SK-N-SH treated with all-trans-retinoic acid at 6 μM for 48 hours (cell line): Measurements from ENCODE around the gene MPV17.

ENCODE experiments used
- ATAC-seq: fragments of 200-7000 bp; cut with Tn5 transposase; 3 replicates; pipeline ENCODE4 v1.9.1; 2020; ENCODE audit warnings: mild to moderate bottlenecking, moderate library complexity
- CREB5 ChIP-seq: fragments of 250-450 bp; sonication (Bioruptor Pico); IDR thresholded peaks from 2 replicates; pipeline ENCODE4 v1.5.1; 2020; ENCODE audit warnings: low read depth, mild to moderate bottlenecking, moderate library complexity
- CSDC2 ChIP-seq: fragments of 250-450 bp; sonication (Bioruptor Pico); IDR thresholded peaks from 2 replicates; pipeline ENCODE4 v1.5.0; 2020; ENCODE audit warnings: mild to moderate bottlenecking, moderate library complexity
- CSRNP3 ChIP-seq: fragments of 250-450 bp; sonication (Bioruptor Pico); IDR thresholded peaks from 2 replicates; pipeline ENCODE4 v1.5.1; 2021; ENCODE audit warnings: mild to moderate bottlenecking, moderate library complexity
- ESRRG ChIP-seq: fragments of 250-450 bp; sonication (Bioruptor Pico); IDR thresholded peaks from 2 replicates; pipeline ENCODE4 v1.6.1; 2021; ENCODE audit warnings: mild to moderate bottlenecking
- GLIS3 ChIP-seq: fragments of 250-450 bp; sonication (Bioruptor Pico); IDR thresholded peaks from 2 replicates; pipeline ENCODE4 v1.5.0; 2020; ENCODE audit warnings: mild to moderate bottlenecking, moderate library complexity
- ISL1 ChIP-seq: fragments of 250-450 bp; sonication (Bioruptor Pico); IDR thresholded peaks from 2 replicates; pipeline ENCODE4 v2.1.2; 2022; ENCODE audit warnings: mild to moderate bottlenecking, moderate library complexity
- PATZ1 ChIP-seq: fragments of 250-450 bp; sonication (Bioruptor Pico); IDR thresholded peaks from 2 replicates; pipeline ENCODE4 v1.8.0; 2020; ENCODE audit warnings: mild to moderate bottlenecking, moderate library complexity, borderline replicate concordance
- POU6F1 ChIP-seq: fragments of 250-450 bp; sonication (Bioruptor Pico); IDR thresholded peaks from 2 replicates; pipeline ENCODE4 v1.8.0; 2021; ENCODE audit warnings: low read depth, mild to moderate bottlenecking, moderate library complexity, borderline replicate concordance
- PPARA ChIP-seq: fragments of 250-450 bp; sonication (Bioruptor Pico); IDR thresholded peaks from 2 replicates; pipeline ENCODE4 v1.5.0; 2020; ENCODE audit warnings: mild to moderate bottlenecking, borderline replicate concordance
- RARB ChIP-seq: fragments of 250-450 bp; sonication (Bioruptor Pico); IDR thresholded peaks from 2 replicates; pipeline ENCODE4 v1.8.0; 2021; ENCODE audit warnings: mild to moderate bottlenecking, moderate library complexity
- SNAI2 ChIP-seq: fragments of 250-450 bp; sonication (Bioruptor Pico); IDR thresholded peaks from 2 replicates; pipeline ENCODE4 v1.5.0; 2020; ENCODE audit warnings: mild to moderate bottlenecking, moderate library complexity
- TCF4 ChIP-seq: fragments of 250-450 bp; sonication (Bioruptor Pico); IDR thresholded peaks from 2 replicates; pipeline ENCODE4 v1.8.0; 2021; ENCODE audit warnings: mild to moderate bottlenecking, moderate library complexity, borderline replicate concordance
- TOX ChIP-seq: fragments of 250-450 bp; sonication (Bioruptor Pico); IDR thresholded peaks from 2 replicates; pipeline ENCODE4 v1.8.0; 2021; ENCODE audit warnings: mild to moderate bottlenecking, moderate library complexity, borderline replicate concordance
- ZC3H10 ChIP-seq: fragments of 250-450 bp; sonication (Bioruptor Pico); IDR thresholded peaks from 2 replicates; pipeline ENCODE4 v1.5.1; 2021; ENCODE audit warnings: mild to moderate bottlenecking, moderate library complexity
- ZFP3 ChIP-seq: fragments of 250-450 bp; sonication (Bioruptor Pico); IDR thresholded peaks from 2 replicates; pipeline ENCODE4 v1.5.0; 2020; ENCODE audit warnings: mild to moderate bottlenecking, moderate library complexity
- ZFP30 ChIP-seq: fragments of 450-650 bp; formaldehyde crosslinking; IDR thresholded peaks from 2 replicates; pipeline ENCODE4 v1.5.0; 2022; ENCODE audit warnings: mild to moderate bottlenecking, moderate library complexity
- ZNF70 ChIP-seq: fragments of 450-650 bp; formaldehyde crosslinking; IDR thresholded peaks from 2 replicates; pipeline ENCODE4 v1.5.0; 2020; ENCODE audit warnings: mild to moderate bottlenecking, moderate library complexity
- ZNF8 ChIP-seq: fragments of 450-650 bp; formaldehyde crosslinking; IDR thresholded peaks from 2 replicates; pipeline ENCODE4 v1.5.0; 2020; ENCODE audit warnings: mild to moderate bottlenecking, moderate library complexity
- TF ChIP-seq, protein P1 (sequence below): fragments of 250-450 bp; sonication (Bioruptor Pico); IDR thresholded peaks from 2 replicates; pipeline ENCODE4 v1.5.0; 2020; ENCODE audit warnings: mild to moderate bottlenecking, moderate library complexity

Gene MPV17

GRCh38 chr2:27297195-27297594 is 25.7 kb downstream of the MPV17 start:
- TF ChIP-seq TOX (CRISPR knock-in tag) (no peak), POU6F1 (CRISPR knock-in tag) (no peak), RARB (no peak), PATZ1 (CRISPR knock-in tag) (no peak), ZC3H10 (no peak)
- ATAC-seq, result no peak

DNA sequence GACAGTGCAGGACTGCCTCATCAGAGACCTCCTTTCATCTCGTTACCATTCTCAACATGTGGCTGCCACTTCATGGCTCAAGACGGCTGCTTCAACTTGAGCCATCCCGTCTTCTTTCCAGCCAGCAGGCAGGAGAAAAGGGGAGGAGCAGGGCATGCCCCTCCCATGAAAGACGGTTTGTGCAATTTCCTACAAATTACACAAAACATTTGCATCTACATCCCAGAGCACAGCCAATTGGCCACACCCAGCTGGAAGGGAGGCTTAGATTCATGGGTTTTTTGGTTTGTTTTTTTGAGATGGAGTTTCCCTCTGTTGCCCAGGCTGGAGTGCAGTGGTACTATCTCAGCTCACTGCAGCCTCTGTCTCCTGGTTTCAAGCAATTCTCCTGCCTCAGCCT is 26.4 kb downstream of the MPV17 start:
- ATAC-seq, result no peak
- TF ChIP-seq ISL1 (CRISPR knock-in tag) (no peak), CSDC2 (CRISPR knock-in tag) (no peak), RARB (no peak), POU6F1 (CRISPR knock-in tag) (no peak), ZNF70 (CRISPR knock-in tag) (no peak), ZFP30 (no peak), TCF4 (CRISPR knock-in tag) (no peak), TOX (CRISPR knock-in tag) (no peak), ZNF8 (no peak), SNAI2 (CRISPR knock-in tag) (no peak), ESRRG (CRISPR knock-in tag) (no peak), CREB5 (no peak), PPARA (no peak), CSRNP3 (CRISPR knock-in tag) (no peak)
- TF ChIP-seq, protein P1, sequence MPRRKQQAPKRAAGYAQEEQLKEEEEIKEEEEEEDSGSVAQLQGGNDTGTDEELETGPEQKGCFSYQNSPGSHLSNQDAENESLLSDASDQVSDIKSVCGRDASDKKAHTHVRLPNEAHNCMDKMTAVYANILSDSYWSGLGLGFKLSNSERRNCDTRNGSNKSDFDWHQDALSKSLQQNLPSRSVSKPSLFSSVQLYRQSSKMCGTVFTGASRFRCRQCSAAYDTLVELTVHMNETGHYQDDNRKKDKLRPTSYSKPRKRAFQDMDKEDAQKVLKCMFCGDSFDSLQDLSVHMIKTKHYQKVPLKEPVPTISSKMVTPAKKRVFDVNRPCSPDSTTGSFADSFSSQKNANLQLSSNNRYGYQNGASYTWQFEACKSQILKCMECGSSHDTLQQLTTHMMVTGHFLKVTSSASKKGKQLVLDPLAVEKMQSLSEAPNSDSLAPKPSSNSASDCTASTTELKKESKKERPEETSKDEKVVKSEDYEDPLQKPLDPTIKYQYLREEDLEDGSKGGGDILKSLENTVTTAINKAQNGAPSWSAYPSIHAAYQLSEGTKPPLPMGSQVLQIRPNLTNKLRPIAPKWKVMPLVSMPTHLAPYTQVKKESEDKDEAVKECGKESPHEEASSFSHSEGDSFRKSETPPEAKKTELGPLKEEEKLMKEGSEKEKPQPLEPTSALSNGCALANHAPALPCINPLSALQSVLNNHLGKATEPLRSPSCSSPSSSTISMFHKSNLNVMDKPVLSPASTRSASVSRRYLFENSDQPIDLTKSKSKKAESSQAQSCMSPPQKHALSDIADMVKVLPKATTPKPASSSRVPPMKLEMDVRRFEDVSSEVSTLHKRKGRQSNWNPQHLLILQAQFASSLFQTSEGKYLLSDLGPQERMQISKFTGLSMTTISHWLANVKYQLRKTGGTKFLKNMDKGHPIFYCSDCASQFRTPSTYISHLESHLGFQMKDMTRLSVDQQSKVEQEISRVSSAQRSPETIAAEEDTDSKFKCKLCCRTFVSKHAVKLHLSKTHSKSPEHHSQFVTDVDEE, result no peak

DNA sequence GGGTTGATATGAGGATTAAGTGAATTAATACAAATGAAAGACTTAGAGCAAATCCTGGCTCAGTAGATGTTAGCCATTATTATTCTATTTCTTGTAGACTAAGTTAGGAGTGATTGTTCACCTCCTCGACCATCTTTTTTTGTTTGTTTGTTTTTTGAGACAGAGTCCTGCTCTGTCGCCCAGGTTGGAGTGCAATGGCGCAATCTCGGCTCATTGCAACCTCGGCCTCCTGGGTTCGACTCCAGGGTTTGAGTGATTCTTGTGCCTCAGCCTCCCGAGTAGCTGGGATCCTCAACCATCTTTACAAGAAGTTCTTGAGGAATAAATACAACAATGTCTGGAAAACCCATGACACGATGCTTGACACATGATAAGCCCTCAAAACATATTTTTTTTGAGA is 28.0 kb downstream of the MPV17 start:
- no peak for ATAC-seq
- TF ChIP-seq TOX (CRISPR knock-in tag) (no peak), ESRRG (CRISPR knock-in tag) (no peak), ZFP30 (no peak), ISL1 (CRISPR knock-in tag) (no peak), ZFP3 (CRISPR knock-in tag) (no peak), PPARA (no peak), CREB5 (no peak), GLIS3 (CRISPR knock-in tag) (no peak), POU6F1 (CRISPR knock-in tag) (no peak)
- TF ChIP-seq, protein P1, result no peak
